Esophagus squamous epithelium (tissue), 5 donors: Measurements from ENCODE around the gene EMX2. TPM values are rescaled to one million over a fixed set of nuclear protein-coding genes. Genes with fewer than 3 reads are reported as not detected.
A peak's percentile ranks its signal among the peaks of the same experiment; 100 is the strongest.

Source experiments
- DNase-seq: peaks from one replicate; lab custom pipeline; 2025; lab: John Stamatoyannopoulos, UW
- H3K27ac ChIP-seq, 4 donors: fragments of 200-600 bp; sonication (generic); one replicate each; pipeline ENCODE4 v1.5.1; 2016 to 2019; ENCODE audit warnings: mild to moderate bottlenecking in 1 of 4
- H3K27me3 ChIP-seq, 4 donors: fragments of 200-600 bp; sonication (generic); 1 replicate in 3 of 4; 2 replicates in 1 of 4; pipeline versions ENCODE4 v1.5.1 to v1.6.0; 2017 to 2021; ENCODE audit warnings: antibody characterized with exemption in 1 of 4
- H3K36me3 ChIP-seq, 3 donors: fragments of 200-600 bp; sonication (generic); one replicate each; pipeline ENCODE4 v1.5.1; 2016 to 2019
- H3K4me1 ChIP-seq, 3 donors: fragments of 200-600 bp; sonication (generic); one replicate each; pipeline ENCODE4 v1.5.1; 2017 to 2019
- H3K4me3 ChIP-seq, 4 donors: fragments of 200-600 bp; sonication (generic); 1 replicate in 3 of 4; 2 replicates in 1 of 4; pipeline ENCODE4 v1.5.1; 2016 to 2019; ENCODE audit warnings: mild to moderate bottlenecking in 2 of 4, moderate library complexity in 1 of 4
- H3K9me3 ChIP-seq, 3 donors: fragments of 200-600 bp; sonication (generic); one replicate each; pipeline ENCODE4 v1.5.1; 2016 to 2019
- CTCF ChIP-seq, 6 experiments: fragments of 450-650 bp in 4 of 6; fragments of 200-600 bp in 2 of 6; sonication (generic) in 2 of 6; IDR thresholded peaks; one replicate each; pipeline ENCODE4 v1.5.1; 2016 to 2019; ENCODE audit warnings: antibody characterized with exemption in 6 of 6, mild to moderate bottlenecking in 4 of 6, moderate library complexity in 4 of 6
- POLR2A ChIP-seq, 4 donors: fragments of 450-650 bp; IDR thresholded peaks; one replicate each; pipeline ENCODE4 v1.6.1; 2017; ENCODE audit warnings: antibody characterized with exemption in 4 of 4, mild to moderate bottlenecking in 4 of 4, moderate library complexity in 3 of 4
- WGBS, 2 donors: methylation state at CpG; one replicate each; pipeline ENCODE4 v1.1.5; 2018; 5-methylcytosine and 5-hydroxymethylcytosine counted together
- intact Hi-C: fragments of 100-400 bp; cut with DNase I; formaldehyde crosslinking; loops from one replicate; pipeline ENCODE4 v1.15.0; 2022
- total RNA-seq, 4 donors: library from RNA; depleted of rRNA; stranded (reverse); fragments of >200 nt; gene quantifications; one replicate each; pipeline ENCODE4 v1.1.0, GENCODE V29; 2016
- donor health status: DM: yes; HTN: yes; CAD: no.

EMX2 gene
- total RNA-seq, 4 donors from 2014 or later = 0.19 TPM; not detected in 3

DNA sequence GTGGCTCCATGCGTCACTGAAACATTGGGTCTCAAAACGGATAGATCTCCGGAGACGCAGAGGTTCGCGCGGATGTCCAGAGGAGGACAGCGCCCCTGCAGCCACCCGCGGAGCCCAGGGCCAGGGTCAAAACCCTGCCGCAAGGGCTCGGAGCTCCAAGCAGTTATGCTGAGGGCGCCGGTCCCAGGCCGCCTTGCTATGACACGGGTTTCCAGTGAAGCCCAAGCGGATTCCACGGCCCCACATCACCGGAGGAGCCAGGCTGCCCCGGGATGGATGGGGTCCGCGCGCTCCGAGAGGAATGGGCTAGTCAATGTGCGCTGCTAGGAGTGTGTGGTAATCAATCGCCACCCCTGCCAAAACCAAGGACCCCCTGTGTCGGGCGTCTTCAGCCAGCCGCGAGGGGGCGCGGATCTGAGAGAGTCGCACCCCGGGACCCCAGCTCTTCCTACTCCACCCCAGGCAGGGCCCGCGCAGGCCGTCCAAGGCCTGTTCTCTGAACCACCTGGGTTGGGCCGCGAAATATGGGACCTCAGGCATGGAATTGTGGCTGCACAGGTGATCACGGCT, 5.6 kb upstream of the EMX2 start:
- Histone ChIP-seq H3K27me3 (peaks cover 40 to 100% (median 65%) of the 10 kb centered on the region in 4 donors), H3K9me3 (no peaks in the 10 kb centered on the region), H3K27ac (no peak overlapping the region), H3K4me3 (no peak overlapping the region), H3K36me3 (no peaks in the 10 kb centered on the region), H3K4me1 (peaks cover 3 to 66% (median 21%) of the 10 kb centered on the region in 3 donors)
- DNase-seq = no peak
- intact Hi-C loops = no loop called here
- whole genome bisulfite sequencing, 2 donors = 15% methylated on average over 16 of the region's 40 CpGs; no CpG with 5 or more reads in 1 of the 2 donors
- TF ChIP-seq CTCF (IDR thresholded peaks at IDR 0.05) (no peak), POLR2A (IDR thresholded peaks at IDR 0.05) (no peak)

DNA sequence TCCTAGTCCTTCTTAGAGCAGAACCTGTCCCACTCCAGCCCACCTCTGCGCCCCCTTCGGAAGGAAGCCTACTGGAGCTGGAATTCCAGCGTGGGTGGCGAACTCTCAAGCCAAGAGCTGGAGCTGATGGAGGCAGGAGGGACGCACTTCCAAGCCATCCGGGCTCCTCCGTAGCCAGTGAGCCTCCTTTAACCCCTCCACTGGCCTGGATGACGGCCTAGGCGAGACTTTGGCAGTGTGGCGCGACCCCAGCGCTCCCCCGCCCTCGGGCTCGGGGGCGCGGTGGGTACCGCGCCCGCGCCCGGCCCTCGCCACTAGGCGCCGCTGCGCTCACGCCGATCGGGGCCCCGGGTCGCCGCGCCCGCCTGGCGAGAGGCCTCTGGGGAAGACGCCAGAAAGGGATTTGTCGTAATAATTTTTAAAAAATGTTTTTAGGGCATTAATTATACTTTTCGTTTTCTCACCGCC, 5.1 kb upstream of the EMX2 start:
- H3K27me3 ChIP-seq = peaks cover 37 to 100% (median 65%) of the 10 kb centered on the region in 4 donors
- peaks cover 8 to 68% (median 26%) of the 10 kb centered on the region in 3 donors for H3K4me1 ChIP-seq
- no peaks in the 10 kb centered on the region for H3K36me3 ChIP-seq
- no peak overlapping the region for H3K27ac ChIP-seq
- H3K4me3 ChIP-seq = peak overlapping the region in 2 of 4 donors; percentile 17 to 42
- intact Hi-C loops = no loop called here
- WGBS, 2 donors = 1 to 10% methylated on average over 3 to 15 of the region's 39 CpGs
- DNase-seq = no peak
- TF ChIP-seq CTCF (IDR thresholded peaks at IDR 0.05) (peak; percentile 38 to 74 (median 66)), POLR2A (IDR thresholded peaks at IDR 0.05) (no peak)
- H3K9me3 ChIP-seq = no peaks in the 10 kb centered on the region

- Histone ChIP-seq H3K9me3 (no peaks in the 10 kb centered on the region), H3K27me3 (peaks cover 36 to 100% (median 65%) of the 10 kb centered on the region in 4 donors), H3K36me3 (no peaks in the 10 kb centered on the region), H3K27ac (no peak overlapping the region), H3K4me3 (peak overlapping the region in 2 of 4 donors; percentile 17 to 42), H3K4me1 (peaks cover 10 to 69% (median 32%) of the 10 kb centered on the region in 3 donors)
- TF ChIP-seq POLR2A (IDR thresholded peaks at IDR 0.05) (no peak), CTCF (IDR thresholded peaks at IDR 0.05) (no peak)
- no peak for DNase-seq
- 15 to 20% methylated on average over 14 to 25 of the region's 38 CpGs for WGBS, 2 donors
- intact Hi-C loops = no loop called here
These were observed 4.5 kb upstream of the EMX2 start for GRCh38 chr10:117537904-117538524.

GRCh38 chr10:117539361-117539773, 3.2 kb upstream of the EMX2 start:
- H3K9me3 ChIP-seq = no peaks in the 10 kb centered on the region
- TF ChIP-seq POLR2A (IDR thresholded peaks at IDR 0.05) (no peak), CTCF (IDR thresholded peaks at IDR 0.05) (no peak)
- H3K36me3 ChIP-seq = no peaks in the 10 kb centered on the region
- no peak overlapping the region for H3K4me3 ChIP-seq
- peaks cover 44 to 100% (median 68%) of the 10 kb centered on the region in 4 donors for H3K27me3 ChIP-seq
- no peak for DNase-seq
- intact Hi-C loops = no loop called here
- WGBS, 2 donors = 26 to 56% methylated on average over 5 of the region's 9 CpGs
- no peak overlapping the region for H3K27ac ChIP-seq
- H3K4me1 ChIP-seq = peaks cover 21 to 69% (median 45%) of the 10 kb centered on the region in 3 donors
